ENCODE data around the gene ROBO2.

Gene ROBO2

GRCh38 chr3:77096145-77096544 lies 56.2 kb downstream of the ROBO2 start:
- TF ChIP-seq CTCF (IDR thresholded peaks at IDR 0.05; ENCODE audit: insufficient read depth, low read depth, low read length, missing control alignments): no peak
- DNase-seq (ENCODE audit: low read depth): no peak
- no peak overlapping the region for H3K4me3 ChIP-seq (ENCODE audit: low read depth, low read length)

GRCh38 chr3:77096966-77097890 lies 57.3 kb downstream of the ROBO2 start:
- no peak for TF ChIP-seq CTCF (IDR thresholded peaks at IDR 0.05; ENCODE audit: insufficient read depth, low read depth, low read length, missing control alignments)
- no peak overlapping the region for H3K4me3 ChIP-seq (ENCODE audit: low read depth, low read length)
- no peak for DNase-seq (ENCODE audit: low read depth)

GRCh38 chr3:77102951-77103769 lies 63.3 kb downstream of the ROBO2 start:
- no peak for DNase-seq (ENCODE audit: low read depth)
- H3K4me3 ChIP-seq (ENCODE audit: low read depth, low read length): no peak overlapping the region
- no peak for TF ChIP-seq CTCF (IDR thresholded peaks at IDR 0.05; ENCODE audit: insufficient read depth, low read depth, low read length, missing control alignments)

- DNase-seq (ENCODE audit: low read depth): no peak
- H3K4me3 ChIP-seq (ENCODE audit: low read depth, low read length): no peak overlapping the region
- no peak for TF ChIP-seq CTCF (IDR thresholded peaks at IDR 0.05; ENCODE audit: insufficient read depth, low read depth, low read length, missing control alignments)
Observed at GRCh38 chr3:77122652-77123051, 82.8 kb downstream of the ROBO2 start.

GRCh38 chr3:77125966-77126365 lies 86.1 kb downstream of the ROBO2 start:
- no peak for TF ChIP-seq CTCF (IDR thresholded peaks at IDR 0.05; ENCODE audit: insufficient read depth, low read depth, low read length, missing control alignments)
- DNase-seq (ENCODE audit: low read depth): no peak
- H3K4me3 ChIP-seq (ENCODE audit: low read depth, low read length): no peak overlapping the region

GRCh38 chr3:77134769-77135168 lies 94.9 kb downstream of the ROBO2 start:
- no peak for DNase-seq (ENCODE audit: low read depth)

More at GRCh38 chr3:77134769-77135168, 94.9 kb downstream of the ROBO2 start:
- no peak for TF ChIP-seq CTCF (IDR thresholded peaks at IDR 0.05; ENCODE audit: insufficient read depth, low read depth, low read length, missing control alignments)
- H3K4me3 ChIP-seq (ENCODE audit: low read depth, low read length): no peak overlapping the region

Measured in GM12865 (cell line).